Mesothelial cell of epicardium (in vitro differentiated cells): ENCODE measurements around the gene HTR2B. TPM values are rescaled to one million over a fixed set of nuclear protein-coding genes. Genes with fewer than 3 reads are reported as not detected.
A peak's percentile ranks its signal among the peaks of the same experiment; 100 is the strongest.

Experiments
- DNase-seq, 2 experiments: peaks; one replicate each; pipeline ENCODE4 v3.0.0; 2021; ENCODE audit warnings: low spot score in 2 of 2; ENCODE audit not compliant: unreplicated experiment in 2 of 2
- H3K27ac Mint-ChIP-seq: 2 replicates; pipeline ENCODE4 v1.8.0; 2021; ENCODE audit warnings: mixed read lengths
- H3K27me3 Mint-ChIP-seq: 2 replicates; pipeline ENCODE4 v1.8.0; 2021; ENCODE audit warnings: low read depth, mixed read lengths
- H3K36me3 Mint-ChIP-seq: 2 replicates; pipeline ENCODE4 v1.8.0; 2021; ENCODE audit warnings: mixed read lengths
- H3K4me1 Mint-ChIP-seq: 2 replicates; pipeline ENCODE4 v1.8.0; 2021; ENCODE audit warnings: mixed read lengths
- H3K4me3 Mint-ChIP-seq: 2 replicates; pipeline ENCODE4 v1.8.0; 2021; ENCODE audit warnings: mild to moderate bottlenecking, moderate library complexity, mixed read lengths
- H3K9me3 Mint-ChIP-seq: 2 replicates; pipeline ENCODE4 v1.8.0; 2021; ENCODE audit warnings: mixed read lengths
- total RNA-seq: library from RNA; stranded (reverse); gene quantifications from 3 replicates; pipeline ENCODE4 v1.2.1, GENCODE V29; 2021
- TF ChIP-seq, protein P1 (sequence below): fragments of 200-600 bp; sonication (generic); IDR thresholded peaks from one replicate; pipeline ENCODE4 v1.5.0; 2021; ENCODE audit warnings: antibody characterized with exemption; ENCODE audit not compliant: unreplicated experiment

Gene HTR2B
- total RNA-seq, 1 donor from 2014 or later, result 3.7 TPM

DNA sequence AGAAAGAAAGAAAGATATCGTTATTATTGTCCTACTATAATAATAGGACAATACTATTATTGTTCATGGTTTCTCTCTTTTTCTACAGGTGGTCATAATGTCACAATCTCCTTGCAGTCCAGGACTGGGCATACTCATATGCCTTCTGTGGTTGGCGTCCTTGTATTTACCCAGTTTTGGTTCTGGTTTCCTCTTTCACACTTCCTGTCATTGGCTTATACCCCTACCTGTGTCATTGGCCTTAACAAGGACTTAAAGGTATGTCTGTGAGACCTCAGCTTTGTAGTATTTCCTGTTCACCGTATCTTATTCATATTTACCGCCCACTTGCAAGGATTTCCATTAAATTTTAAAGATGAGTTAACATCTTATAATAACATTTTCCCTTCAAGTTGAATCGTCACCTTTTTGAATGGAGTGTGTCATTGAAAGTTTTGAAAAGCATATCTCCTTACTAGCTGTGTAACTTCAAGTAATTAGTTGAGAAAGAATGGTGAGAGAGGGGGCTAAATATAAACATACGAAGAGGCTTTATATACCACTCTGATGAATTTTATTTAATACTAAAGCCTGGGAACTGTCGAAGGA lies 36.5 kb upstream of the HTR2B start:
- TF ChIP-seq, protein P1, sequence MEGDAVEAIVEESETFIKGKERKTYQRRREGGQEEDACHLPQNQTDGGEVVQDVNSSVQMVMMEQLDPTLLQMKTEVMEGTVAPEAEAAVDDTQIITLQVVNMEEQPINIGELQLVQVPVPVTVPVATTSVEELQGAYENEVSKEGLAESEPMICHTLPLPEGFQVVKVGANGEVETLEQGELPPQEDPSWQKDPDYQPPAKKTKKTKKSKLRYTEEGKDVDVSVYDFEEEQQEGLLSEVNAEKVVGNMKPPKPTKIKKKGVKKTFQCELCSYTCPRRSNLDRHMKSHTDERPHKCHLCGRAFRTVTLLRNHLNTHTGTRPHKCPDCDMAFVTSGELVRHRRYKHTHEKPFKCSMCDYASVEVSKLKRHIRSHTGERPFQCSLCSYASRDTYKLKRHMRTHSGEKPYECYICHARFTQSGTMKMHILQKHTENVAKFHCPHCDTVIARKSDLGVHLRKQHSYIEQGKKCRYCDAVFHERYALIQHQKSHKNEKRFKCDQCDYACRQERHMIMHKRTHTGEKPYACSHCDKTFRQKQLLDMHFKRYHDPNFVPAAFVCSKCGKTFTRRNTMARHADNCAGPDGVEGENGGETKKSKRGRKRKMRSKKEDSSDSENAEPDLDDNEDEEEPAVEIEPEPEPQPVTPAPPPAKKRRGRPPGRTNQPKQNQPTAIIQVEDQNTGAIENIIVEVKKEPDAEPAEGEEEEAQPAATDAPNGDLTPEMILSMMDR, result no peak
- no peak for DNase-seq
- H3K27ac Mint-ChIP-seq, result peak overlapping the region; percentile 35
- no peaks in the 10 kb centered on the region for H3K9me3 Mint-ChIP-seq
- H3K4me3 Mint-ChIP-seq, result no peak overlapping the region
- no peaks in the 10 kb centered on the region for H3K27me3 Mint-ChIP-seq
- H3K4me1 Mint-ChIP-seq, result peaks cover 15% of the 10 kb centered on the region
- H3K36me3 Mint-ChIP-seq, result peaks cover 18% of the 10 kb centered on the region

DNA sequence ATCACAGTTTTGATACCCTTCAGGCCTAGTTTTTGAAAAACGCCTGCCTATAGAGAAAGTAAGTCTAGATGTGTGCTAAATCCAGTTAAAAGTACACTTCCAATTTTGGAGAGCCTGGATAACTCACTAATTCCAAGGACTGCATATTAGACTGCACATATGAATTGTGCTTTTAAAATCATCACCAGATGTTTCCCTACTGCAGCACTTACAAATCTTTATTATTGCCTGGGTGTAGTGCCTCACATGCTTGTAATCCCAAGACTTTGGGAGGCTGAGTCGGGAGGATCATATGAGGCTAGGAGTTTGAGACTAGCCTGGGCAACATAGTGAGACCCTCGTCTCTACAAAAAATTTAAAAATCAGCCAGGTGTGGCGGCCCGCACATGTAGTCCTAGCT lies 35.9 kb upstream of the HTR2B start:
- no peak for DNase-seq
- peaks cover 15% of the 10 kb centered on the region for H3K4me1 Mint-ChIP-seq
- no peak overlapping the region for H3K4me3 Mint-ChIP-seq
- H3K9me3 Mint-ChIP-seq, result no peaks in the 10 kb centered on the region
- no peak overlapping the region for H3K27ac Mint-ChIP-seq
- H3K36me3 Mint-ChIP-seq, result peaks cover 14% of the 10 kb centered on the region
- H3K27me3 Mint-ChIP-seq, result no peaks in the 10 kb centered on the region
- TF ChIP-seq, protein P1, result no peak

DNA sequence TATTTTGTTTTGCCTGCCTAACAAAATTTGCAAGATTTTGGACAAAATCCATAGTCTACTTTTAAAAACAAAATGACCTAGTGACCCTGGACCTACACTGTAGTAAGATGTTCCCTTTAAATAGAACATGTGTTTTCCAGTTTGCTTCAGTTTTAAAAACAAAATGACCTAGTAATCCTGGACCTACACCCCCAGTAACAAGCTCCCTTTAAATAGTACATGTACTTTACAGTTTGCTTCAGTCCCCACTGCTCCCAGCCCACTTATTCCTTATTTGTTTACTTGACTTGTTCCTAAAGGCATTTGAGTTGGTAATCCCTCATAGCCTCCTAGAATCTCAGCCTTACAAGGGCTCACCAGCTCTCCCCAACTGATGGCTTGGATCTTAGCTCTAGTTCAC lies 34.5 kb upstream of the HTR2B start:
- Mint-ChIP-seq H3K4me1 (peaks cover 19% of the 10 kb centered on the region), H3K4me3 (no peak overlapping the region), H3K36me3 (peaks cover 5% of the 10 kb centered on the region), H3K9me3 (no peaks in the 10 kb centered on the region), H3K27ac (no peak overlapping the region), H3K27me3 (no peaks in the 10 kb centered on the region)
- no peak for DNase-seq
- TF ChIP-seq, protein P1, result no peak

DNA sequence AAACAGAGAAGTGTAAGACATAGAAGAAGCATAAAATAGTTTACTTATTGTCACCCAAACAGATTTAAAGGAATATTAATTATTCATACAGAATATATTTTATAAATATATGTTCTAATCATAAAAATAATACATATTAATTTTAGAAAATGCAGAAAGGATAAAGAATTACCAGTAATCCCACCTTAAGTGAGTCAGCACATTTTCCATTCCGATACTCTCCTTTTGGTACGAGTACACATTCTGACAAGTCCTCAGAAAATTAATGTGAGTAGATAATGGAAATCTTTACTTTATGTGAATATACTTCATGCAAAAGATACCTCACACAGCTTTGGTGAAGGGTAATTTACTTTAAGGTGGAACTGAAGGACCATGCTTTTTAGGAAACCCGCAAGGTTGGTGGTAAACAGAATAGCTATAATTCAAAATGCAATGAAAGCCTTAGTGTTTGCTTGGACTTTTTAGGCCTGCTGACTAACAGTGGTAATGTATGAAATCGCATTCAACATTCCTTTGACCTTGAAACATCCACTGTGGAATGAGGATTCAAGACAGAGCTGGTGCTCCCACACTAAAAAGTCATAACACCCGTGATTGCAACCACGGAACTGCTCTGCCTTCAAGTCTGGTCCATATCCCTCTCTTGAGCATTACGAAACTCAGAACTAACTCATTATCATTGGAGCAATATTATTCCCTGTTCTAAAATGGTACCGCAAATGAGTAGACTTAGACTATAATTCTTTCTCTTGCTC lies 28.1 kb upstream of the HTR2B start:
- TF ChIP-seq, protein P1, result no peak
- Mint-ChIP-seq H3K36me3 (peaks cover 4% of the 10 kb centered on the region), H3K9me3 (no peaks in the 10 kb centered on the region), H3K27ac (peak overlapping the region; percentile 59), H3K4me3 (no peak overlapping the region), H3K4me1 (peaks cover 21% of the 10 kb centered on the region), H3K27me3 (no peaks in the 10 kb centered on the region)
- DNase-seq, result no peak

DNA sequence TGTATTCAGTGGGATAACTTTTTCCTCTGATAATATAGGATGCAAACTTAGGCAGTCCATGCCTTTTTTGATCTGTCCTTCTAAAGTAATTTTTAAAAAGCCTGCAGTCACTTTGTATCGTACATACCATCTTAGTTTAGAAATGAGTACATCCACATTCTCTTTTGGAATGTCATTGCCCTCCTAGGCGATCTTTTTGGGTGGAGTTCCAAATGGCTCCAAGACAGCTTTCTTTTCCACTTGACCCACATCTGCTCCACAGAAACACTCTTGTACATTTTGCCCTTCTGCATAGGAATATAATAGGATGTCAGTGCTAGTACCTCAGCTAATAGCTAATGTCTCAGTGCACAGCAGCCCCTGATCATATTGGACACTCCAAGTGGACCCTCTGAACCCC lies 21.8 kb upstream of the HTR2B start:
- peaks cover 16% of the 10 kb centered on the region for H3K4me1 Mint-ChIP-seq
- TF ChIP-seq, protein P1, result no peak
- H3K9me3 Mint-ChIP-seq, result no peaks in the 10 kb centered on the region
- no peaks in the 10 kb centered on the region for H3K27me3 Mint-ChIP-seq
- peaks cover 16% of the 10 kb centered on the region for H3K36me3 Mint-ChIP-seq
- no peak overlapping the region for H3K4me3 Mint-ChIP-seq
- H3K27ac Mint-ChIP-seq, result peak overlapping the region; percentile 20
- no peak for DNase-seq
